ENCODE results near the gene LDAH. TPM values are rescaled to one million over a fixed set of nuclear protein-coding genes. Genes with fewer than 3 reads are reported as not detected.

Gene LDAH
- total RNA-seq, 2 experiments from 2014 or later = 31.1 to 37.6 TPM

DNA sequence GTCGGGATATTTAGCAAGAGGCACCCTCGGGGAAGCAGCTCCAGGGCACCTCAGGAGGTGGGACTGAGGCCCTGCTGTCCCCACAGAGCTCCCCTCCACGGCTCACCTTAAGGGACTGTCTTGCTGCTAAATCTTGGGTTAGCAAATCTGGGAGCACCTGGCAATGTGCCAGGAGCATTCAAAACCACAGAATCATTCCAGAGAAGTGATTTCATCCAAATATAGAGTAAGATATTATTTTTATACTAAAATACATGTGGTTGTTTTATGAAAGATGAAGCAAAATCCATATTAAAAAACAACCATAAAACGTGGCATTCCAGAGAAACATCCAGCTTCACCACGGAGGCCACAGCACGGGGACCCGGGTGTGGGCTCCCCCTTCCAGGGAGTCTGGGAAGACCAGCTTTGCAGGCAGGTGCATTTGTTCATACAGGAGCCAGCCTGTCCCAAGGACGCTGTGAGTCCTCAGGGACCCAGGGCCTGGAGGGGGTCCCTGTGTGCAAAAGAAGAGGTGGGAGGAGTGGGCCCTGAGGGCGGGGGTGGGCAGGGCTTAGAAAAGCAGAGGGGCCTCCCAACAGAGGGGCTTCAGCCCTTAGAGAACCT, 188.3 kb downstream of the LDAH start:
- H3K4me1 Mint-ChIP-seq (ENCODE audit: low read depth) = no peaks in the 10 kb centered on the region
- H3K27ac Mint-ChIP-seq = no peak overlapping the region
- H3K36me3 Mint-ChIP-seq (ENCODE audit: low read depth) = peaks cover 2% of the 10 kb centered on the region
- no peaks in the 10 kb centered on the region for H3K9me3 Mint-ChIP-seq
- H3K27me3 Mint-ChIP-seq (ENCODE audit: low read depth) = no peaks in the 10 kb centered on the region
- CTCF ChIA-PET = interaction anchor here (1.1 to 2.6 kb wide), 9 partner anchors 8 to 311 kb away, joined by 3 to 11 read pairs (median 4); partner anchors contain the start of gene RHOB
- H3K4me3 Mint-ChIP-seq = no peak overlapping the region
- intact Hi-C loops (cut with micrococcal nuclease) = no loop called here
- DNase-seq = no peak

Other genes starting within 250 kb of the LDAH start
- 1 to 10 TPM; 6.0 to 6.1 TPM for gene HS1BP3, start 172.0 kb downstream of the LDAH start, total RNA-seq
- gene GDF7, start 156.0 kb downstream of the LDAH start, total RNA-seq = not detected
- gene APOB, start 221.0 kb upstream of the LDAH start, total RNA-seq = not detected